Measurements from ENCODE around the gene BLVRA.
A peak's percentile ranks its signal among the peaks of the same experiment; 100 is the strongest.

The BLVRA gene

DNA sequence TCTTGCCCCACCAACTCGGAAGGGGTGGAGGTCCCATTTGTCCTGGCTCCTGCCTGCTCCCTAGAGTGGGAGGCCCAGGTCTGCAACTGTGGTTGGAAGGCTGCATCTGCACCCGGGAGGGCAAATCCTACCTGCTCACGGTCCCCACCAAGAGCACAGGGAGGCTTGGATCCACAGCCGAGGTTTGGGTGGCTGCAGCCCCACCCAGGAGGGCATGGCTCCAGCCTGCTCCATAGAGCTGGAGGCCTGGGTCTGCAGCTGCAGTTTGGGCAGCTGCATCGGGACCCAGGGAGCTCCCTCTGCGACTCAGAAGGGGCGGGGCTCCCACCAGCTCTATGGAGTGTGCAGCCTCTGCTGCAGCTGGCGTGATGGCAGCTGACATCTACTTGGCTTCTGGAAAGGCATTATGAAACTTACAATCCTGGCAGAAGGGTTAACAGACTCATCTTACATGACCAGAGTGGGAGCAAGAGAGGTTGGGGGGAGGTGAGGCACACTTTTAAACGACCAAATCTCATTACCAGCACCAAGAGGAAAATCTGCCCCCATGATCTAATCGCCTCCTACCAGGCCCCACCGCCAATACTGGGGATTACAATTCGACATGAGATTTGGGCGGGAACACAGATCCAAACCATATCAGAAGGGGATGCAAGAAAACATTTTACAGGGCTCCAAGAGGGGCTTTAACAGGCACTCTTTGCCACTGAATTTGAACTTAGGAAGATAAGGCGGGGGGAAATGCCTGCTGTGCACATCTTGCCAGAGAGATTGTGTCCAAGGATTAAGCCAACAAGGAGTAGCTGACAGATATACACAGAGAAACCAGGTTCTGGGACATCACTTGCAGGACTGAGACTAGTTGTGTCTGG lies 8.2 kb upstream of the BLVRA start:
- DNase-seq, result no peak

DNA sequence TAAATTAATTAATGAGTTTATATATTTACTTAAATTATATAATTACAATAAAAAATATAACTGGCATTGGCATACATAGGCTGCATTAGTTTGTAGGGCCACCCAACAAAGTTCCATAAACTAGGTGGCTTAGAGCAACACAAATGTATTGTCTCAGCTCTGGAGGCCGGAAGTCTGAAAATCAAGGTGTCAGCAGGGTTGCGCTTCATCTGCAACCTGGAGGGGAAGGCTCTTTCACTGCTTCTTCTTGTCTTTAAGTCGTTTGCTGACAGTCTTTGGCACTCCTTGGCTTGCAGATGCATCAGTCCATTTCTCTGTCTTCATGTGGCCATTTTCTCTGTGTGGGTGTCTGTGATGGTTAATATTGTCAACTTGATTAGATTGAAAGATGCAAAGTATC lies 6.1 kb upstream of the BLVRA start:
- peak; percentile 38 for DNase-seq

DNA sequence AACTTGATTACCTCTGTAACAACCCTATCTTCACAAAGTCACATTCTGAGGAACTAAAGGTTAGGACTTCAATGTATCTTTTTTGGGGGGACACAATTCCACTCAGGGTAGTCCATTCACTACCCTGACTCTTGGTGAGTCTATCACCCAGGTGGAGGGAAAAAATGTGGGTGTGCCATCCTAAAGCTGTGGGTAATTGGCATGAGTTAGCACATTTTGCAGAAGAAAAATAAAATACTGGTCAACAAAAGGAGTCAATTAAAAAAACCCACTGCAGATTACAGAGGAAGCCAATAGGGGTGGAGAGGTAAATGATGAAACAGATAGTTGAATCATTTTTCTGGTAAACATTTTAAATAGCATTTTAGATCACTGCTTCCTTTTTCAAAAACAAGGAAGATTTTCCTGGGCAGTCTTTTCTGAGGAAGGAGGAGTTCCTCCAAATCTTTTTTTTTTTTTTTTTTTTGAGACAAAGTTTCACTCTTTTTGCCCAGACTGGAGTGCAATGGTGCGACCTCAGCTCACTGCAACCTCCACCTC lies 5.1 kb upstream of the BLVRA start:
- DNase-seq, result peak; percentile 10

DNA sequence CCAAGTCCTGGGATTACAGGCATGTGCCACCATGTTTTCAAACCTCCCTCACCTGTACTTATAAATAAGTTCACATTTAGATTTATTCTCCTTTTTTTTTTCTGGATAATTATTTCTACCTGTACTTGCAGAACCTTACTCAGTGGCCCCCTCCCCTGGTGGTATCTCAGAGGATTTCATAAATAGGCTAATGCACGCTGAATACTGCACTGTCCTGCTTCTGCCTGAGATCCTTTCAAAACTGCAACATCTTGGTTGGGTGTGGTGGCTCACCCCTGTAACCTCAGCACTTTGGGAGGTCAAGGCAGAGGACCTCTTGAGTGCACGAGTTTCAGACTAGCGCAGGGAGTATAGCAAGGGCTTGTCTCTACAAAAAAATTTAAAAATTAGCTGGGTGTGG lies 4.6 kb upstream of the BLVRA start:
- peak; percentile 38 for DNase-seq

DNA sequence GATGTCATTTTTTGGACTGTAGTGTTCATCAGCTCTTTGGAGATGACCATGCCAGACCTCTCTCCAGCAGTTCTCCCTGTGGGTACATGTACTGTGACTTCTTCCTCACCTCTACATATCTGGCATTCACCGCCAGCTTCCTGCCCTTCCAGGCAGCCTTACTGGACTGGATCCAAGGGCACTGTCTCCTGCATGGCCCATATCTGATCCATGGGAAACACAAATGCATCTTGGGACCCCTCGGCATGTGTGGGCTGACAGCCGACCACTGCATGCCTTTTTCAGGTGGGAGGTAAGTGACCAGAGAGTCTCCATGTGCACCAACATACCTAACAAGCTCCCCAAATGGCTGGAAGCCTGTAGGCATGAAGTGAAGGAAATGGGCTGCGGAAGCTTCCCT lies 3.9 kb upstream of the BLVRA start:
- DNase-seq, result peak; percentile 40

DNA sequence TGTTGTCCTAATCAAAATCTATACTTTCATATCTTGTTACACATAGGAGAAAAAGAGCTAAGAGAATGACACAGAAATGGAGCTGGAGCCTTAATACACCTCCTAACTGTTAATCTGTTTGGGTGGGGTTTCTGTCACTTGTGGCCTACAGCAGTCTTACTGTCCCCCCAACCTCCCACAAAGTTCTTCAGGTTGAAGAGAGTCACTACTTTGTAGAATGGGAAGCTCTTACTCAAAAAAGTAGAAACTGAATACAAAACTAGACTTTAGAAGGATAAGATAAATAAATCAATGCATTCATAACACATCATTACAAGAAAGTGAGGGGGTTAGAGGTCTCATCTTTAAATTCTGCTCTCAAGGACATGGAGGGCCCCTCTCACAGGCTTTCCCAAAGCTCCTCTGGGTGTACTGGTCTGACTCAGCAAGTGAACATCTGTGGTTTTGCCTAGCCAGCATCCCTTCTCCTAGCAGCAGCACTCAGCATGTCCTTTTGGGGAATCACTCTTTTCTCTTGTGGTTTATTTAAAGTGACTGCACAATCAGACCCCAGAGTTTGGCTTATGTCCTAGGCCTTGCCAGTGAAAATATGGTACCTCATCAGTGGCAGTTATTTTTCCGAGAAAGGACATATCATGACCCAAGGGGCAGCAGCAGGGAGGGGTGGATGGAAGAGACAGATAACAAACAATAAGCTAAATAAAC lies 2.0 kb upstream of the BLVRA start:
- no peak for DNase-seq

DNA sequence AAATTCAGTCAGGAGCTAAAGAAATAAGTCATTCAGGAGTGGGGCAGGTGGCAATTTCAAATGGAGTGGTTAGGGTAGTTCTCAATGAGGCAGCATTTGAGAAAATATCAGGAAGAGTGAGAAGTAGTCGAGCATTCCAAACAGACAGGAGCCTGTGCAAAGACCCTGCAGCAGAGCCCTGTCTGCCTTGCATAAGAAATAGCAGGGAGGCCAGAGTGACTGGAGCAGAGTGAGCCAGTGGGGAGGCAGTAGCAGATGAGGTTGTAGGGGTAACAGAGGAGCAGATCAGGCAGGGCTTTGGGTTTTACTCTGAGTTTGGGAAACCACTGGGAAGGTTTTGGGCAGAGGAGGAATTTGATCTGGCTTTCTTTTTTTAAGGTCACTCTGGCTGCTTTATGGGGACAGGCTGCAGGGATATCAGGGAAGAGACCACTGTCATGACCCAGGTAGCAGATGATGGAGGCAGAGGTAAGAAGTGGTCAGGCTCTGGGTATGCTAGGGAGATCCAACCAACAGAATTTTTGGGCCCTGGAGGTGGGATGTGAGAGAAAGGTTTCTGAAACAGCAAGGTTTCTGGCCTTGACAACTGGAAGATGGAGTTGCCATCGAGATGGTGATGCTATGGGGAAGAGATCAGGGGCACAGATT lies 1.3 kb upstream of the BLVRA start:
- no peak for DNase-seq

DNA sequence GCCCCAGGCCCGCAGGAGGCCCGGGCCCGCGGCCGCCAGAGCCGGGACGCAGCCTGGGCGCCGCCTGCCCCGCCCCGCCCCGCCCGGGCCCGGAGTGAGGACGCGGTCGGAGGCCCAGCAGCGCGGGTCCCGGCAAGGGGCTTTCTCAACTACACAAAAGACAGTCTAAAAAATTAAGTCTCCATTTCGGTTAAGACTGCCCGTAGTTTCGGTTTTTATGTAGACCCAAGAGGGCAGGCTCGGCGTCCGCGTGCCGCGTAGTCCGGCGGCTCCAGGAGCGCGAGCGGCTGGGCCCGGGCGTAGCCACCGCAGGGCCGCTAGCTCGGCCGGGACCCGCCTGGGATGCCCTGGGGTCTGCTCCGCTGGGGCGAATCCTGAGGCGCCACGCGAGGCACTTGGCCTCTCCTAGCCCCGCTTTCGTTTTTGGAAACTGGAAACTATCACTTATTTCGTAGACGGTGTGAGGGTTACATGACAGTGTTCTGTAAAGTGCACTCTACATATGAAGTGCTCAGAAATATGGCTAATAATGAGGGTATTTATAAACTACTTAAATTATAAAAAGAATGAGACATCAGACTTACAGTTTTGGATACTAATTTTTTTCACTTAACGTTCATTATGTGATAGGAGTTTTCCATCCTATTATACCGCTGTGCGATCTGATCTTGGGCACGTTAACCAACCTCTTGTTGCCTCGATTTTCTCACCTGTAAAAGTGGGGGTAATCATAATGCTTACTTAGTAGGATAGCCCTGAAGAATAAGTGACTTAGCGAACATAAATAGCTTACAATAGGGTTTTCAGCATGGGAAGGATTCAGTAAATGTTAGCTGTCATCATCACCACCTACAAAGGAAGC lies 573 bp downstream of the BLVRA start:
- peak; percentile 69 for DNase-seq

DNA sequence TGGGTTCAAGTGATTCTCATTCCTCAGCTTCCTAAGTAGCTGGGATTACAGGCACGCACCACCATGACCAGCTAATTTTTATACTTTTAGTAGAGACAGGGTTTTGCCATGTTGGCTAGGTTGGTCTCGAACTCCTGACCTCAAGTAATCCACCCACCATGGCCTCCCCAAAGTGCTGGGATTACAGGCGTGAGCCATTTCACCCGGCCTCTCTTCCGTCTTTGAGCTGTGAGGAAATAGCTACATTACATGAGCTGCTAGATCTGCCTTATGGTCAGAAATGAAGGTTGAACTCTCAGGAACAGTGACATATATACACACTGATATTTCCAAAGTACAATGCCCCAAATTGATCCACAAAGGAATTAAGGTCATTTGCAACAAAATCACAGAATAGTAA lies 2.4 kb downstream of the BLVRA start:
- no peak for DNase-seq

DNA sequence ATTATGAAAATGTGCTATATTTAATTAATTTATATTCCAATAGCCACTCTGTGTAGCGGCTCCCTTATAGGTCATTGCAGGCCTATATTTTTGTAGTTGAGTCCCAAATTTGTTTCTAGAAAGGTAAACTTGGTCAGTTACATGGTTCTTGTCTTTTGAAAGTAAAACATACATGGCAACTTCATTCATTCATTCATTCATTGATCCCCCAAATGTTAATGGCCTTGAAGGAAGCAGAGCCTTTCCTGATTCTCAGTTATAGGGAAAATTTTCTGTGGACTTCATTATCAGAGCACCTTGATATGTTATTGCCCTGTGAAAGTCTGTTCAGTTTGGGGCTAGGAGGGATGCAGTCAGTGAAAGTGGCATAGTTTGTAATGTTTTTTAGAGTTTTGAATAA lies 2.9 kb downstream of the BLVRA start:
- no peak for DNase-seq

DNA sequence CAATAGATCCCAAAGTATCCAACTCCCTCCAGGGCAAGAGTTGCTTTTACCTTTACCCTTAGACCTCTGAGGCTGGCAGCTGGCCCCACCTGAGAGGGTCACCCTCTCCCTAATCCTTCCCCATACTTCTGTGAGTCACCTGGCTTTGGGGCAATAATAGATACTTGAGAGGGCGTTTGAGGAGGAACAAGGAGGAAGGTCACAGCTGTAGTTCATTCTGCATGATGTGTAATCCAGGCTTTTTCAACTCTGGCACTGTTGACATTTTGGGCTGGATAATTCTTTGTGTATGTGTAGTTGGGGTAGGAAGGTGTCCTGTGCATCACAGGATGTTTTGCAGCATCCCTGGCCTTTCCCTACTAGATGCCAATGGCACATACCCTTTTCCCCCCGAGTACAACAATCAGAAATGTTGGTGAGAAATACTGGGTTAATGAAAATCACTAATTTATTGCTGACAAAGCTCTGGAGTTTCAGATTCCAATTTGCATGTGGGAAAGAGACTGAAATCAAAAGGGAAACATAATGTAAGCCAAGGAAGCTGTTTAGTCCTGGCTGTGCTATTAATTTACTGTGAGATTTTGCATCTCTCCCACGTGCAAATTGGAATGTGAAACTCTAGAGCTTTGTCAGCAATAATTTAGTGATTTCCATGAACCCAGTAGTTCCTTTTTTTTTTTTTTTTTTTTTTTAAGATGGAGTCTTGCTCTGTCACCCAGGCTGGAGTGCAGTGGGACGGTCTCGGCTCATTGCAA lies 3.6 kb downstream of the BLVRA start:
- no peak for DNase-seq

DNA sequence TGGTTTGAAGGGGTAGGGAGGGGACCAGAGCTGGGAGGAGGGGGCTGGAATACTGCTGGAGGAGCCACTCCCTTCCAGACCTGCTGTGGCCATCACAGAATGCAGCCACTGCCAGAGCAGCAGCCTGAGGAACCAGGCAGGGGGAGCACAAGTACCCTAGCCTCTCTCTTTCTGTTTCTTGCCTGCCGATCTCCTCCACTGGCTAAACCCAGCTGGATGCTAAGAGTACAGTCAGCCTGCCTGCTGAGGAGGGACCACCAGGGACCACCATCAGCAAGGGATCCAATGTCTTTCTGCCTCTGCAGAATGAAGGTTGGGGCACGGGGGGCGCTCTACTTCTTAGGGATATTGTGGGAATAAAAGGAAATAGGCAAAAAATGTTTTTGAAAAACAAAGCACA lies 4.7 kb downstream of the BLVRA start:
- no peak for DNase-seq

DNA sequence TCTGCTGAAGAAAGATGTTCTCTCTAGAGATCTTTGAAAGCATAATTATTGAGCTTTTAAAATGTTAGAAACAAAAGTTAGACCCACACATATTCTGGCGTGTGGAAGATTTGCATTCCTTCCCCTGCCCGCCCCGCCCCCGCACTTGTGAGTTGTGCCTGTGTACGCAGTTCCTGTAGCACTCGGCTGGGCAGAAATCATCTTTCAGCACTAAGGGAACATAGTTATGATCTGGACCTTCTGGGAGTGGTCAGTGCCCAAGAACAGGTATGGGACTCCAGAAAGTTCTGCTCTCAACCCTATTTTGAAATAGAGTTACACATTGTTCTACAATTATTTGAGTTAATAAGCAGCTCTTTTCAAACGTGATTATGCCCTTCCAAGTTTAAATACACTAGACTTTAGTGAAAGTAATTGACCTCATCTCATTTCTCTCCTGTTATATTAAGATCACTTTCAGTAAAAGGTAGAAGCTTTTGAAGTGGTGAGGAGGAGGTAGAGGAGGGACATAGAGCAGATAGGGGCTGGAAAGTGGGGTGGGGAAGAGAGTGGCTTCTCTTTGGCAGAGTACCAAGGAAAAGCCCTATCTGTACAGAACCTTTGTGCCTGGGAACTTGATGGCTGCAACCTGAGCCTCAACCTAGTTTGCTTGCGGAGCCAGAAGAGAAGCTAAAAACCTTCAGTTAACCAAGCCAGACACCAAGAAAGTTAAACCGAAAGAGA lies 5.7 kb downstream of the BLVRA start:
- peak; percentile 57 for DNase-seq

DNA sequence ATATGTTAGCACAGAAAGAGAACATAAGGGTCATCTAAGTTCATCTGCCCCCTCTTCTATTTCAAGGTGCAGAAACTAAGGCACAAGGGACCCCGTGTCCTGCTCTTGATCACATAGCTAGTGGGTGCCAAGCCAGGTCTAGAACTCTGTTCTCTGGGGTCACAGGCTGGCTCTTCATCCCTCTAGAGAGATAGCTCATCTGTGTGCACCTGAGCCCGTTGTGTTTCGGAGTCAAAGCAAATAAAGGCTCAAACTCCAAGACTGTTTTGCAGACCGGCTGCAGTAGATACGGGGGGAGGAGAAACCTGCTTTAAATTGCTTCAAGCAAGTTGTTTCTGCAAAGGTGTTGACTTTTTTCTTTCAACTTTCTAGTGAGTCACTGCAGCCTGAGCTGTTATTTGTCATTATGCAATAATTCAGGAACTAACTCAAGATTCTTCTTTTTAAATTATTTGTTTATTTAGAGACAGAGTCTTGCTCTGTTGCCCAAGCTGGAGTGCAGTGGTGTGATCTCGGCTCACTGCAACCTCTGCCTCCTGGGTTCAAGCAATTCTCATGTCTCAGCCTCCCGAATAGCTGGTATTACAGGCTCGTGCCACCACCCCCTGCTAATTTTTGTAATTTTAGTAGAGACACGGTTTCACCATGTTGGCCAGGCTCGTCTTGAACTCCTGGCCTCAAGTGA lies 6.5 kb downstream of the BLVRA start:
- DNase-seq, result peak; percentile 50

DNA sequence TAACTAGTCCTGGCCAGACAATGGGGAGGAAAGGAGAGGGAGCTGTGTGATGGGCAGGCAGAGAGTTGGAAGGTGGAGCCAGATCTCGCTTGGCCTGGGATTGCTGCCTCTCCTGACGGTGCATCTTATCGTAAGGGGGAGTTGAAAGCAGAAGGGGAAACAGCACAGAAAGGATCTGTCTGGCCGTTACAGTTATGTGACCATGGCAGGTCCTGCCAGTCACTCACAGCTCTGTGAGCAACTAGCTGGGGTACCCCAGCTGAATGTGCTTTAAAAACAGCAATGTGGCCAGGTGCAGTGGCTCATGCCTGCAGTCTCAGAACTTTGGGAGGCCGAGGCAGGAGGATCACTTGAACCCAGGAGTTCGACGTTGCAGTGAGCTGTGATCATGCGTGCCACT lies 8.1 kb downstream of the BLVRA start:
- peak; percentile 43 for DNase-seq

DNA sequence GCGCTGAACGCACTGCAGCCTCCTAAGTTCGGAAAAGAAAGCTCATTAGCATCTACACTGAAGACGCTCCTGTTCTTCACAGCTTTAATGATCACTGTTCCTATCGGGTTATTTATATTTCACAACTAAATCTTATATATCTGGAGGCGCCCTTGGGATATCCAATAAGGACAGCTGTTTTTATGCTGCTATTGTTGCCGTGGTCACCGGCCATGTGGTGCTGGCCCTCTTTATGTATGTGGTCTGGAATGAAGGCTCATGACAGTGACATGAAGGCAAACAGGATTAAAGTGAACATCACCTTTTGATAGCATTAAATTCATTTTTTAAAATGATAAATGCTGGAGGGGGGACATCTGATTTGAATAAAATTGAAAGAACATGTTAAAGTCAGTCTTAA lies 8.8 kb downstream of the BLVRA start:
- DNase-seq, result peak; percentile 8

DNA sequence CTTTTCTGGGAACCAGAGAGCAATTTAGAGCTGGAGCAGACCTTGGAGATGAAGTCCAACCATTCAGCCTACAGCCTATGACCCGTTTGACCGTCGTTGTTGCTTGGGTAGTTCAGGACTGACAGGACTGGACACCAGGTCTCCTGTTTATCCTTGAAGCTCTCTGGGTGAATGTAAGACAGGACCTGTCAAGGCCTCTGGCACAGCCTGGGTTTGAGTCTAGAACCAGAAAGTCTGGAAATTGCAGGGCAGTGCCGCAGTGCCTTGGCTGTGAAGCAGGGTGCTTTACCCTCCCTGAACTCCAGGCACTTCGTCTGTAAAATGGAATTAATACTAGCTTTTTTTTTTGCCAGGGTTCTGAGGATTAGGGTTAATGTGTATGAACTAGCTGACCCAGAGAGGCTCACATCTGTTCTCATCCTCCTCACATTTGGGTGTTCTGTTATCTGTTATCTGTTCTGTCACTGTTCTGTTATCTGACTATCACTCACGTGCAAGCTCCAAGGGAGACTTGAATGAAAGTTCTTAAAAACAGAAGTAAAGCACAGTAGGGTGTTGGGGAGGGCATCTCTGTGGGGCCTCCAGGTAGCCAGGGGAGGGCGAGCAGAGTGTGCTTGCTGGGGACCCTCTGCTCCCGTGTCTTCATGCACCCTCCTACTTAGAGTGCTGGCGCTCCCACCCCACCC lies 9.9 kb downstream of the BLVRA start:
- peak; percentile 49 for DNase-seq

DNA sequence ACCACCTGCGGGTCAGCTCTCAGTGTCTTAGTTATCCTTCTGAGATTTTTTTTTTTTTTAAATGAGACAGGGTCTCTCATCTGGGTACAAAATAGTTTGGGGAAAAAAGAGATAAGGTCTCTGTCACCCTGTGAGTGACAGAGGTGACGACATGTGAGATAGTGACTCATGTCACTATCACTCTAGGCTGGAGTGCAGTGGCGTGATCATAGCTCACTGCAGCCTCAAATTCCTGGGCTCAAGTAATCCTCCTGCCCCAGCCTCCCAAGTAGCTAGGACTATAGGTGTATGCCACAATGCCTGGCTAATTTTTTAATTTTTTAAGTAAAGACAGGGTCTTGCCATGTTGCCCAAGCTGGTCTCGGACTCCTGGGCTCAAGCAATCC lies 10.4 kb downstream of the BLVRA start:
- DNase-seq, result peak; percentile 42

DNA sequence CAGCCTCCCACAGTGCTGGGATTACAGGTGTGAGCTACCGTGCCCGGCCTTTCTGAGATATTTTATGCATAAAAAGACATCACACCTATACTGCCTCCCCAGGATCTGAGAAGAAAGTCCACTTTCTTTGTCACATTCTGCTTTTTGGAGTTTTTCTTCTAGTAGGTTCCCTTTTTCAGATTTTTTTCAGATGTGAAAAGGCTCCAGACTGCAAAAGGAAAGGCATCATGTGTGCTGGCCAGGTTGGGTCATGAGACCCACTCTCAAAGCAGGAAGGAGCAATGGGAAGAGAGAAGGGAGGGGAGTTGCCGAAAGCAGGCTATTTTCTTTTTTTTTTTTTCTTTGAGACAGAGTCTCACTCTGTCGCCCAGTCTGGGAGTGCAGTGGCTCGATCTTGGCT lies 10.8 kb downstream of the BLVRA start:
- peak; percentile 0 for DNase-seq
